Left lung (tissue), 10 donors: ENCODE measurements around the gene ITGA2. TPM values are rescaled to one million over a fixed set of nuclear protein-coding genes. Genes with fewer than 3 reads are reported as not detected.
A peak's percentile ranks its signal among the peaks of the same experiment; 100 is the strongest.

ENCODE experiments used
- ATAC-seq: fragments of 200-7000 bp; cut with Tn5 transposase; one replicate; pipeline ENCODE4 v1.9.1; 2020; ENCODE audit warnings: moderate library complexity
- DNase-seq, 4 donors: peaks; one replicate each; pipeline ENCODE4 v3.0.0-alpha.2; 2013 to 2020
- H3K27ac ChIP-seq, 2 donors: fragments of 200-600 bp; sonication (generic) in 1 of 2; one replicate each; pipeline versions ENCODE4 v1.5.0 to v1.8.0; 2020 to 2021
- H3K27me3 ChIP-seq, 2 donors: fragments of 200-600 bp; sonication (generic) in 1 of 2; one replicate each; pipeline versions ENCODE4 v1.5.0 to v1.8.0; 2020 to 2021
- H3K36me3 ChIP-seq, 2 donors: fragments of 200-600 bp; sonication (generic) in 1 of 2; one replicate each; pipeline versions ENCODE4 v1.5.0 to v1.8.0; 2020 to 2021
- H3K4me1 ChIP-seq, 2 donors: fragments of 200-600 bp; one replicate each; pipeline ENCODE4 v1.8.0; 2021
- H3K4me3 ChIP-seq, 2 donors: fragments of 200-600 bp; sonication (generic) in 1 of 2; one replicate each; pipeline versions ENCODE4 v1.5.0 to v1.8.0; 2020 to 2021; ENCODE audit warnings: mild to moderate bottlenecking in 1 of 2
- H3K9me3 ChIP-seq, 2 donors: fragments of 200-600 bp; sonication (generic) in 1 of 2; one replicate each; pipeline versions ENCODE4 v1.5.0 to v1.8.0; 2020 to 2021
- intact Hi-C, 2 donors: fragments of 100-400 bp; cut with DNase I; formaldehyde crosslinking; loops; one replicate each; pipeline versions ENCODE4 v1.11.2 to v1.14.2; 2022
- polyA plus RNA-seq, 6 donors: library from polyadenylated mRNA; unstranded; fragments of 120-200 nt; gene quantifications; one replicate each; pipeline ENCODE4 v1.2.1, GENCODE V29; 2013; ENCODE audit not compliant: insufficient read length in 6 of 6
- total RNA-seq, 2 donors: library from RNA; stranded (reverse); fragmentation: NEBNext Ultra II Directional; extraction: Animal tissue kit (Norgen Biotek cat#: 25700); gene quantifications; one replicate each; pipeline ENCODE4 v1.2.1, GENCODE V29; 2021
- TF ChIP-seq, protein P1 (sequence below), 2 donors: fragments of 200-600 bp; sonication (generic) in 1 of 2; IDR thresholded peaks; one replicate each; pipeline versions ENCODE4 v1.5.0 to v1.8.0; 2021; ENCODE audit warnings: antibody characterized with exemption in 2 of 2
- donor health status: DM: no; HTN: yes; CAD: no.
- donor health status: DM: no; HTN: no; CAD: no.

ITGA2 gene
- total and polyA plus RNA-seq, 8 donors: 32.4 to 63.0 (median 48.3) TPM

DNA sequence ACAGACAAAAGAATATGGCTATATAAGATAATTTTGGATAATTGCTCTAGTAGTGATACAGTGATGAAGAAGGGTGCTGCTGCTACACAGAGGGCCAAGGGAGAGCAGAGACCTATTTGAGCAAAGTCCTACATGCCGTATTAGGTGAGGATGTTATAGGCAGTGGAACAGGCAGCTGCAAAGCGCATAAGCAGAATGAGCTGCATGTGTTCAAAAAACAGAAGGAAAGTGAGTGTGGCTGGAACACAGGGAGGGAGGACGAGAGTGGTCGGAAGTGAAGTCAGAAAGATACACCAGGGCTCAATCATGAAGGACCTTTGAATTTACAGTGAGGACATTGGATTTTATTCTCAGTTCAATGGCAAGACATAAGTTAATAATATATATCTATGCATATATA is 35.4 kb downstream of the ITGA2 start:
- H3K9me3 ChIP-seq: no peaks in the 10 kb centered on the region
- no peaks in the 10 kb centered on the region for H3K27me3 ChIP-seq
- ATAC-seq: no peak
- H3K27ac ChIP-seq: peak overlapping the region in 1 of 2 donors; percentile 18
- no peaks in the 10 kb centered on the region for H3K36me3 ChIP-seq
- intact Hi-C loops: no loop called here
- H3K4me3 ChIP-seq: no peak overlapping the region
- peaks cover 5 to 33% of the 10 kb centered on the region in 2 donors for H3K4me1 ChIP-seq
- DNase-seq: no peak
- TF ChIP-seq, protein P1, sequence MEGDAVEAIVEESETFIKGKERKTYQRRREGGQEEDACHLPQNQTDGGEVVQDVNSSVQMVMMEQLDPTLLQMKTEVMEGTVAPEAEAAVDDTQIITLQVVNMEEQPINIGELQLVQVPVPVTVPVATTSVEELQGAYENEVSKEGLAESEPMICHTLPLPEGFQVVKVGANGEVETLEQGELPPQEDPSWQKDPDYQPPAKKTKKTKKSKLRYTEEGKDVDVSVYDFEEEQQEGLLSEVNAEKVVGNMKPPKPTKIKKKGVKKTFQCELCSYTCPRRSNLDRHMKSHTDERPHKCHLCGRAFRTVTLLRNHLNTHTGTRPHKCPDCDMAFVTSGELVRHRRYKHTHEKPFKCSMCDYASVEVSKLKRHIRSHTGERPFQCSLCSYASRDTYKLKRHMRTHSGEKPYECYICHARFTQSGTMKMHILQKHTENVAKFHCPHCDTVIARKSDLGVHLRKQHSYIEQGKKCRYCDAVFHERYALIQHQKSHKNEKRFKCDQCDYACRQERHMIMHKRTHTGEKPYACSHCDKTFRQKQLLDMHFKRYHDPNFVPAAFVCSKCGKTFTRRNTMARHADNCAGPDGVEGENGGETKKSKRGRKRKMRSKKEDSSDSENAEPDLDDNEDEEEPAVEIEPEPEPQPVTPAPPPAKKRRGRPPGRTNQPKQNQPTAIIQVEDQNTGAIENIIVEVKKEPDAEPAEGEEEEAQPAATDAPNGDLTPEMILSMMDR (IDR thresholded peaks at IDR 0.05): no peak

DNA sequence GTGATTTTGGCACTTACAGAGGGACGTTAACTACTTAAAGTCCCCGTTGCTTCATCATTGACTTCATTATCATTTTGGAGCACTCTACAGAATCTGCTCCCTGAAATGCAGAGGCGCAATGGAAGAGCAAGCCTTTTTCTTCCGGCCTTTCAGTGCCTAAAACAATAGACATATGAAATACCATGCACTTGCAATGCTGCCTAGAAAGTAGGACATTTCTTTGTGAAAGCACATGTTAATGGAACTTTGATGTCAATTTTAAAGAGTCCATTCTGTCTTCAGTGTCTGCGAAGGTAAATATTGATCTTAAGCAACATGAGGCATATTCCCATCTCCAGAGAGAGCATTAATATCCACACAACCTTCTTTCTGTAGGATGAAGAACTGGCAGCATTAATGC is 36.3 kb downstream of the ITGA2 start:
- H3K4me1 ChIP-seq: peaks cover 5 to 33% of the 10 kb centered on the region in 2 donors

DNA sequence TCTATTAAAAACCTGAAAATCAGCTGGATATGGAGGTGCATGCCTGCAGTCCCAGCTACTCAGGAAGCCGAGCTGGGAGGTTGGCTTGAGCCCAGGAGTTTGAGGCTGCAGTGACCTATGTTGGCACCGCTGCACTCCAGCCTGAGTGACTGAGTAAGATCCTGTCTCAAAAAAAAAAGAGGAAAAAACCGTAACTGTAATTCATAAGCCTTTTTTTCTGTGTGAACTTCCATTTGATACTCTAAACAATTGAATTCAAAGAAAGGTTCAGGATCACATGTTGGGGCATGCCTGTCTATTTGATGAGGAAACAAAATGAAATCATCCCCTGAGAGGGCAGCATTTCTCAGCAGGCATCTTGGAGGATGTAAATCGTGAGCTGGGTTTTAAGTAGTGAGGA is 38.8 kb downstream of the ITGA2 start:
- TF ChIP-seq, protein P1 (IDR thresholded peaks at IDR 0.05): no peak
- DNase-seq (peak in 1 of 4 donors; percentile 38), ATAC-seq (peak; percentile 43)
- no peaks in the 10 kb centered on the region for H3K36me3 ChIP-seq
- H3K4me1 ChIP-seq: peaks cover 9 to 51% of the 10 kb centered on the region in 2 donors
- no peaks in the 10 kb centered on the region for H3K9me3 ChIP-seq
- no peak overlapping the region for H3K27ac ChIP-seq
- H3K4me3 ChIP-seq: no peak overlapping the region
- intact Hi-C loops: no loop called here
- H3K27me3 ChIP-seq: no peaks in the 10 kb centered on the region

More for the DNA sequence above, 36.3 kb downstream of the ITGA2 start:
- Histone ChIP-seq H3K36me3 (no peaks in the 10 kb centered on the region), H3K9me3 (no peaks in the 10 kb centered on the region), H3K27ac (no peak overlapping the region), H3K4me3 (no peak overlapping the region), H3K27me3 (no peaks in the 10 kb centered on the region)
- intact Hi-C loops: no loop called here
- TF ChIP-seq, protein P1 (IDR thresholded peaks at IDR 0.05): no peak
- ATAC-seq: no peak
- DNase-seq: no peak

- ATAC-seq: no peak
- H3K4me1 ChIP-seq: peaks cover 9 to 41% of the 10 kb centered on the region in 2 donors
- no peak overlapping the region for H3K4me3 ChIP-seq
- TF ChIP-seq, protein P1 (IDR thresholded peaks at IDR 0.05): no peak
- DNase-seq: no peak
- H3K27ac ChIP-seq: peak overlapping the region in 1 of 2 donors; percentile 69
- no peaks in the 10 kb centered on the region for H3K27me3 ChIP-seq
- no peaks in the 10 kb centered on the region for H3K36me3 ChIP-seq
- intact Hi-C loops: no loop called here
- no peaks in the 10 kb centered on the region for H3K9me3 ChIP-seq
Measured at GRCh38 chr5:53029608-53030007, 40.5 kb downstream of the ITGA2 start.

GRCh38 chr5:53030893-53031292 is 41.7 kb downstream of the ITGA2 start:
- Histone ChIP-seq H3K27ac (peak overlapping the region; percentile 59 to 69), H3K9me3 (no peaks in the 10 kb centered on the region), H3K4me1 (peaks cover 9 to 37% of the 10 kb centered on the region in 2 donors), H3K36me3 (no peaks in the 10 kb centered on the region), H3K4me3 (no peak overlapping the region), H3K27me3 (no peaks in the 10 kb centered on the region)
- DNase-seq: no peak
- ATAC-seq: no peak
- TF ChIP-seq, protein P1 (IDR thresholded peaks at IDR 0.05): no peak
- intact Hi-C loops: no loop called here
